ENCODE results near the gene HS2ST1.

HS2ST1 gene

DNA sequence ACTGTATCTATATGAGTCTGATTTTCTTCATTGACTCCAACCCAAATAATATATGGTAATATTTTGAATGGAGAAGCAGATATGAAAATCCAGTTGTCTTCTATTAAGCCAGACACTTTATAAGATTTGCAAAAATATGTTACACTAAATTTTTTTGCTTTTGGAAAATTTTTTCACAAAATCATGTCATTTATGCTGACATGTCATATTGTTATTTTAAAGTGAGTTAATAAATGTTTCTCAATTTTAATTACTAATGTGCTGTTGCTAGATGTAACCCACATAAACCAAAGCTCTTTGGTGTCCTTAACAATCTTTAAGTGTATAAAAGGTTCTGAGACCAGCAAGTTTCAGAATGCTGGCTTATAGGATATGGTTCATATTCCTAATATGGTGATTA, 142.5 kb downstream of the HS2ST1 start:
- no peak overlapping the region for H3K27ac ChIP-seq (replicated peaks)
- TF ChIP-seq, protein P1, sequence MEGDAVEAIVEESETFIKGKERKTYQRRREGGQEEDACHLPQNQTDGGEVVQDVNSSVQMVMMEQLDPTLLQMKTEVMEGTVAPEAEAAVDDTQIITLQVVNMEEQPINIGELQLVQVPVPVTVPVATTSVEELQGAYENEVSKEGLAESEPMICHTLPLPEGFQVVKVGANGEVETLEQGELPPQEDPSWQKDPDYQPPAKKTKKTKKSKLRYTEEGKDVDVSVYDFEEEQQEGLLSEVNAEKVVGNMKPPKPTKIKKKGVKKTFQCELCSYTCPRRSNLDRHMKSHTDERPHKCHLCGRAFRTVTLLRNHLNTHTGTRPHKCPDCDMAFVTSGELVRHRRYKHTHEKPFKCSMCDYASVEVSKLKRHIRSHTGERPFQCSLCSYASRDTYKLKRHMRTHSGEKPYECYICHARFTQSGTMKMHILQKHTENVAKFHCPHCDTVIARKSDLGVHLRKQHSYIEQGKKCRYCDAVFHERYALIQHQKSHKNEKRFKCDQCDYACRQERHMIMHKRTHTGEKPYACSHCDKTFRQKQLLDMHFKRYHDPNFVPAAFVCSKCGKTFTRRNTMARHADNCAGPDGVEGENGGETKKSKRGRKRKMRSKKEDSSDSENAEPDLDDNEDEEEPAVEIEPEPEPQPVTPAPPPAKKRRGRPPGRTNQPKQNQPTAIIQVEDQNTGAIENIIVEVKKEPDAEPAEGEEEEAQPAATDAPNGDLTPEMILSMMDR (IDR thresholded peaks at IDR 0.05; ENCODE audit: insufficient read depth, low read length), result no peak
- no peak for DNase-seq (ENCODE audit: low read depth in 1 of 2, low spot score in 1 of 2)
- no peak overlapping the region for H3K4me3 ChIP-seq (replicated peaks; ENCODE audit: insufficient read depth, low read length)
- no peaks in the 10 kb centered on the region for H3K27me3 ChIP-seq (ENCODE audit: insufficient read depth, poor library complexity, severe bottlenecking)

DNA sequence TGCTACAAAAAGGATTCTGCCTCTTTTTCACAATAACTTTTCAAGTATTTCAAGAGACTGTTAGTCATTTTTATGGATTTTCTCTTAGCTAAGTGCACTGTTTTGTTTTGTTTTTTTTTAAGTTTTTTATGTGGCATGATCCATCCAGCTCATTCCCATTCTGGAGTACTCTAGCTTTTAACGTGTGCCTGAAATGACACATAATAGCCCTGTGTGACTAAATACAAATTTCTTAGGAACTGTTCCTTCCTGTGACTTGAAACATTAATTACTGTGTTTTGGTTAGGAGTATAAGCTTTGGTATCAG, 143.9 kb downstream of the HS2ST1 start:
- DNase-seq (ENCODE audit: low read depth in 1 of 2, low spot score in 1 of 2), result no peak
- TF ChIP-seq, protein P1 (IDR thresholded peaks at IDR 0.05; ENCODE audit: insufficient read depth, low read length), result no peak
- TF ChIP-seq, protein P2, sequence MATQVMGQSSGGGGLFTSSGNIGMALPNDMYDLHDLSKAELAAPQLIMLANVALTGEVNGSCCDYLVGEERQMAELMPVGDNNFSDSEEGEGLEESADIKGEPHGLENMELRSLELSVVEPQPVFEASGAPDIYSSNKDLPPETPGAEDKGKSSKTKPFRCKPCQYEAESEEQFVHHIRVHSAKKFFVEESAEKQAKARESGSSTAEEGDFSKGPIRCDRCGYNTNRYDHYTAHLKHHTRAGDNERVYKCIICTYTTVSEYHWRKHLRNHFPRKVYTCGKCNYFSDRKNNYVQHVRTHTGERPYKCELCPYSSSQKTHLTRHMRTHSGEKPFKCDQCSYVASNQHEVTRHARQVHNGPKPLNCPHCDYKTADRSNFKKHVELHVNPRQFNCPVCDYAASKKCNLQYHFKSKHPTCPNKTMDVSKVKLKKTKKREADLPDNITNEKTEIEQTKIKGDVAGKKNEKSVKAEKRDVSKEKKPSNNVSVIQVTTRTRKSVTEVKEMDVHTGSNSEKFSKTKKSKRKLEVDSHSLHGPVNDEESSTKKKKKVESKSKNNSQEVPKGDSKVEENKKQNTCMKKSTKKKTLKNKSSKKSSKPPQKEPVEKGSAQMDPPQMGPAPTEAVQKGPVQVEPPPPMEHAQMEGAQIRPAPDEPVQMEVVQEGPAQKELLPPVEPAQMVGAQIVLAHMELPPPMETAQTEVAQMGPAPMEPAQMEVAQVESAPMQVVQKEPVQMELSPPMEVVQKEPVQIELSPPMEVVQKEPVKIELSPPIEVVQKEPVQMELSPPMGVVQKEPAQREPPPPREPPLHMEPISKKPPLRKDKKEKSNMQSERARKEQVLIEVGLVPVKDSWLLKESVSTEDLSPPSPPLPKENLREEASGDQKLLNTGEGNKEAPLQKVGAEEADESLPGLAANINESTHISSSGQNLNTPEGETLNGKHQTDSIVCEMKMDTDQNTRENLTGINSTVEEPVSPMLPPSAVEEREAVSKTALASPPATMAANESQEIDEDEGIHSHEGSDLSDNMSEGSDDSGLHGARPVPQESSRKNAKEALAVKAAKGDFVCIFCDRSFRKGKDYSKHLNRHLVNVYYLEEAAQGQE (IDR thresholded peaks at IDR 0.05; ENCODE audit: insufficient replicate concordance, low read depth), result no peak
- TF ChIP-seq SPI1 (IDR thresholded peaks at IDR 0.05; ENCODE audit: borderline replicate concordance, low read depth) (no peak), GABPA (IDR thresholded peaks at IDR 0.05; ENCODE audit: low read depth) (no peak), POLR2AphosphoS5 (IDR thresholded peaks at IDR 0.05; ENCODE audit: low read depth) (no peak)
- H3K4me3 ChIP-seq (replicated peaks; ENCODE audit: insufficient read depth, low read length), result no peak overlapping the region
- H3K27me3 ChIP-seq (ENCODE audit: insufficient read depth, poor library complexity, severe bottlenecking), result no peaks in the 10 kb centered on the region
- no peak overlapping the region for H3K27ac ChIP-seq (replicated peaks)

DNA sequence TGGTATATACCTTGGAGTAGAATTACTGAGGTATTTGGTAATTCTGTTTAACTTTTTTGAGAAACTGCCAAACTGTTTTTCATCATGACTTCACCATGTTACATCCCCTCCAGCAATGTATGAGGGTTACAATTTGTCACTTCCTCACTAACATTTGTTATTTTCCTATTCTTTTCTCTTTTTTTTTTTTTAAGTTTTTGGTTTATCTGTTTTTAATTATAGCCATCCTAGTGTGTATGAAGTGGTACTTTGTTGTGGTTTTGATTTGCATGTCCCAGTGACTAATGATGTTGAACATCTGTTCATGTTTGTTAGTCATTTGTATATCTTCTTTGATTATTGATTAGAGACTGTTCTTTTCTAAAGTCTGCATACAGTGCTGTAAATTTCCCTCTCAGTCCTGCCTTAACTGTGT, 147.3 kb downstream of the HS2ST1 start:
- no peak for DNase-seq (ENCODE audit: low read depth in 1 of 2, low spot score in 1 of 2)
- no peak overlapping the region for H3K27ac ChIP-seq (replicated peaks)
- H3K4me3 ChIP-seq (replicated peaks; ENCODE audit: insufficient read depth, low read length), result no peak overlapping the region
- no peaks in the 10 kb centered on the region for H3K27me3 ChIP-seq (ENCODE audit: insufficient read depth, poor library complexity, severe bottlenecking)
- TF ChIP-seq, protein P2 (IDR thresholded peaks at IDR 0.05; ENCODE audit: insufficient replicate concordance, low read depth), result no peak
- TF ChIP-seq, protein P1 (IDR thresholded peaks at IDR 0.05; ENCODE audit: insufficient read depth, low read length), result no peak
- TF ChIP-seq POLR2AphosphoS5 (IDR thresholded peaks at IDR 0.05; ENCODE audit: low read depth) (no peak), SPI1 (IDR thresholded peaks at IDR 0.05; ENCODE audit: borderline replicate concordance, low read depth) (no peak), GABPA (IDR thresholded peaks at IDR 0.05; ENCODE audit: low read depth) (no peak)

DNA sequence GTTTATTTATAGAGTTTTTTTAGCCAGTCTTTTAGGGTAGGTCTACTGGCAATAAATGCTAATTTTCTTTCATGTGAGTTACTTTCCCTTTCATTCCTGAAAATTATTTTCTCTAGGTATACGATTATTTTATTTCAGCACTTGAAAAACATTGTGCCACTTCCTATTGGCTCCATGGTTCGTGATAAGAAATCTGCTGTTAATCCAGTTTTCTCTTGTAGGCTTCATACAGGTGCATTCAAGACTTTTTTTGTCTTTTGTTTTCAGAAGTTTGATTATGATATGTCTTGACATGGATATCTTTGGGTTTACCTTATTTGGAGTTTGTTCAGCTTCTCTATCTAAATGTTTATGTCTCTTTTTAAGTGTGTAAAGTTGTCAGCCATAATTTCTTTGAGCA, 148.3 kb downstream of the HS2ST1 start:
- no peak overlapping the region for H3K4me3 ChIP-seq (replicated peaks; ENCODE audit: insufficient read depth, low read length)
- TF ChIP-seq, protein P1 (IDR thresholded peaks at IDR 0.05; ENCODE audit: insufficient read depth, low read length), result no peak
- TF ChIP-seq POLR2AphosphoS5 (IDR thresholded peaks at IDR 0.05; ENCODE audit: low read depth), result no peak
- no peak for TF ChIP-seq SPI1 (IDR thresholded peaks at IDR 0.05; ENCODE audit: borderline replicate concordance, low read depth)
- TF ChIP-seq GABPA (IDR thresholded peaks at IDR 0.05; ENCODE audit: low read depth), result no peak
- TF ChIP-seq, protein P2 (IDR thresholded peaks at IDR 0.05; ENCODE audit: insufficient replicate concordance, low read depth), result no peak
- H3K27ac ChIP-seq (replicated peaks), result no peak overlapping the region
- H3K27me3 ChIP-seq (ENCODE audit: insufficient read depth, poor library complexity, severe bottlenecking), result no peaks in the 10 kb centered on the region
- no peak for DNase-seq (ENCODE audit: low read depth in 1 of 2, low spot score in 1 of 2)

Data from HL-60 (cell line).